ENCODE data around the gene IFNA21.
"Not testable (repeated sequence)": the region's sequence is repeated elsewhere in the genome, so short reads cannot be mapped to it uniquely, and the experiment has no call there.

IFNA21 gene

GRCh38 chr9:21166560-21166959, at the start of gene IFNA21:
Gene IFNA21 (minus strand): TSS chr9:21166660. CDS start chr9:21166612, 48 bp downstream.
- DNase-seq = not testable (repeated sequence)

GRCh38 chr9:21213411-21214326, 47.2 kb upstream of the IFNA21 start:
- not testable (repeated sequence) for DNase-seq

- DNase-seq = not testable (repeated sequence)
These were observed 45.7 kb upstream of the IFNA21 start for GRCh38 chr9:21212160-21212559.

- DNase-seq = not testable (repeated sequence)
These were observed 44.3 kb upstream of the IFNA21 start for GRCh38 chr9:21210782-21211181.

GRCh38 chr9:21210311-21210710, 43.9 kb upstream of the IFNA21 start:
- no peak for DNase-seq

- DNase-seq = not testable (repeated sequence)
These were observed 40.6 kb upstream of the IFNA21 start, which contains the start of gene IFNA10 for GRCh38 chr9:21207043-21207442. Gene IFNA10 (minus strand): TSS chr9:21207143. CDS start chr9:21207097, 46 bp downstream.

GRCh38 chr9:21205204-21205603, 38.7 kb upstream of the IFNA21 start:
- DNase-seq = no peak

GRCh38 chr9:21202105-21202504, 35.6 kb upstream of the IFNA21 start, which contains the start of gene IFNA7:
Gene IFNA7 (minus strand): TSS chr9:21202205. CDS start chr9:21202165, 40 bp downstream.
- DNase-seq = not testable (repeated sequence)

GRCh38 chr9:21194867-21195776, 28.7 kb upstream of the IFNA21 start:
- DNase-seq = not testable (repeated sequence)

GRCh38 chr9:21187487-21187886, 21.0 kb upstream of the IFNA21 start, which contains the start of gene IFNA4:
Gene IFNA4 (minus strand): TSS chr9:21187587. CDS start chr9:21187531, 56 bp downstream.
- not testable (repeated sequence) for DNase-seq

- DNase-seq = not testable (repeated sequence)
These were observed 16.6 kb upstream of the IFNA21 start for GRCh38 chr9:21182810-21183736.

GRCh38 chr9:21174671-21175070, 8.2 kb upstream of the IFNA21 start:
- no peak for DNase-seq

- no peak for DNase-seq
These were observed 5.7 kb upstream of the IFNA21 start for GRCh38 chr9:21172156-21172555.

GRCh38 chr9:21171351-21171750, 4.9 kb upstream of the IFNA21 start:
- no peak for DNase-seq

- no peak for DNase-seq
These were observed 944 bp downstream of the IFNA21 start for GRCh38 chr9:21165516-21165915.

- no peak for DNase-seq
These were observed 6.3 kb downstream of the IFNA21 start for GRCh38 chr9:21160178-21160577.

GRCh38 chr9:21155501-21155900, 11.0 kb downstream of the IFNA21 start:
- no peak for DNase-seq

GRCh38 chr9:21154018-21154608, 12.3 kb downstream of the IFNA21 start:
- peak; percentile 5 for DNase-seq

GRCh38 chr9:21153336-21154017, 13.0 kb downstream of the IFNA21 start:
- no peak for DNase-seq

- DNase-seq = no peak
These were observed 21.9 kb downstream of the IFNA21 start for GRCh38 chr9:21144603-21145002.

- DNase-seq = no peak
These were observed 25.0 kb downstream of the IFNA21 start, which contains the start of gene IFNW1 for GRCh38 chr9:21141427-21141882. Gene IFNW1 (minus strand): TSS chr9:21141832. CDS start chr9:21141570, 262 bp downstream.
